Osteocyte (in vitro differentiated cells): Measurements from ENCODE around the gene NLGN1. TPM values are rescaled to one million over a fixed set of nuclear protein-coding genes. Genes with fewer than 3 reads are reported as not detected.
A peak's percentile ranks its signal among the peaks of the same experiment; 100 is the strongest.

ENCODE experiments used
- DNase-seq: peaks from one replicate; pipeline ENCODE4 v3.0.0; 2021; ENCODE audit warnings: mixed read lengths; ENCODE audit not compliant: unreplicated experiment; ENCODE audit errors: extremely low spot score
- H3K27ac Mint-ChIP-seq: one replicate; pipeline ENCODE4 v1.8.0; 2021; ENCODE audit warnings: mild to moderate bottlenecking, mixed read lengths; ENCODE audit not compliant: unreplicated experiment
- H3K27me3 Mint-ChIP-seq: one replicate; pipeline ENCODE4 v1.8.0; 2021; ENCODE audit warnings: mixed read lengths; ENCODE audit not compliant: unreplicated experiment
- H3K36me3 Mint-ChIP-seq: one replicate; pipeline ENCODE4 v1.8.0; 2021; ENCODE audit warnings: mixed read lengths; ENCODE audit not compliant: unreplicated experiment
- H3K4me1 Mint-ChIP-seq: one replicate; pipeline ENCODE4 v1.8.0; 2021; ENCODE audit warnings: mixed read lengths; ENCODE audit not compliant: unreplicated experiment
- H3K4me3 Mint-ChIP-seq: one replicate; pipeline ENCODE4 v1.8.0; 2021; ENCODE audit warnings: mild to moderate bottlenecking, moderate library complexity, mixed read lengths; ENCODE audit not compliant: unreplicated experiment
- H3K9me3 Mint-ChIP-seq: one replicate; pipeline ENCODE4 v1.8.0; 2021; ENCODE audit warnings: mixed read lengths; ENCODE audit not compliant: unreplicated experiment
- total RNA-seq: library from RNA; stranded (reverse); gene quantifications from 2 replicates; pipeline ENCODE4 v1.2.1, GENCODE V29; 2021
- TF ChIP-seq, protein P1 (sequence below): fragments of 200-600 bp; sonication (generic); IDR thresholded peaks from 2 replicates; pipeline ENCODE4 v1.5.0; 2021; ENCODE audit warnings: antibody characterized with exemption, mild to moderate bottlenecking, moderate library complexity

NLGN1 gene
- total RNA-seq, 1 donor from 2014 or later, result 3.9 TPM

DNA sequence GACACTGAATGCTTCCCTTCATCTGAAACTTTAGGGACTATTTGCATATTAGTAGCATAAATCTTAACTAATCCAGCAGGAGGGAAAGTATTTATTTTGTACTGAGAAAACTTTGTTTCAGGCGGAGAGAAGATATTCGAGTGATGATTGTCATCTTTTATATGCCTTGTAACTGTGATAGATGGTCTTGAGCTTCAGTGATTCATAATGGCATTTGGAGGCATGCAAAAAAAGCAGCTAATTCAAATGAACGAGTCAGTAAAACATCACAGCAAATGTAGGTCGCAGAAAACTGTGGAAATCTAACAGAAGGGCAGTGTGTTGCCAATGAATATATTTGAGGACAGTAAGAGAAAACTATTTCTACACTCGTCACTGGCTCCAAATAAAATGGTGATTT is 817.9 kb downstream of the NLGN1 start:
- peaks cover 20% of the 10 kb centered on the region for H3K4me1 Mint-ChIP-seq
- DNase-seq, result no peak
- no peaks in the 10 kb centered on the region for H3K9me3 Mint-ChIP-seq
- TF ChIP-seq, protein P1, sequence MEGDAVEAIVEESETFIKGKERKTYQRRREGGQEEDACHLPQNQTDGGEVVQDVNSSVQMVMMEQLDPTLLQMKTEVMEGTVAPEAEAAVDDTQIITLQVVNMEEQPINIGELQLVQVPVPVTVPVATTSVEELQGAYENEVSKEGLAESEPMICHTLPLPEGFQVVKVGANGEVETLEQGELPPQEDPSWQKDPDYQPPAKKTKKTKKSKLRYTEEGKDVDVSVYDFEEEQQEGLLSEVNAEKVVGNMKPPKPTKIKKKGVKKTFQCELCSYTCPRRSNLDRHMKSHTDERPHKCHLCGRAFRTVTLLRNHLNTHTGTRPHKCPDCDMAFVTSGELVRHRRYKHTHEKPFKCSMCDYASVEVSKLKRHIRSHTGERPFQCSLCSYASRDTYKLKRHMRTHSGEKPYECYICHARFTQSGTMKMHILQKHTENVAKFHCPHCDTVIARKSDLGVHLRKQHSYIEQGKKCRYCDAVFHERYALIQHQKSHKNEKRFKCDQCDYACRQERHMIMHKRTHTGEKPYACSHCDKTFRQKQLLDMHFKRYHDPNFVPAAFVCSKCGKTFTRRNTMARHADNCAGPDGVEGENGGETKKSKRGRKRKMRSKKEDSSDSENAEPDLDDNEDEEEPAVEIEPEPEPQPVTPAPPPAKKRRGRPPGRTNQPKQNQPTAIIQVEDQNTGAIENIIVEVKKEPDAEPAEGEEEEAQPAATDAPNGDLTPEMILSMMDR, result no peak
- H3K36me3 Mint-ChIP-seq, result no peaks in the 10 kb centered on the region
- H3K4me3 Mint-ChIP-seq, result no peak overlapping the region
- no peak overlapping the region for H3K27ac Mint-ChIP-seq
- H3K27me3 Mint-ChIP-seq, result no peaks in the 10 kb centered on the region

DNA sequence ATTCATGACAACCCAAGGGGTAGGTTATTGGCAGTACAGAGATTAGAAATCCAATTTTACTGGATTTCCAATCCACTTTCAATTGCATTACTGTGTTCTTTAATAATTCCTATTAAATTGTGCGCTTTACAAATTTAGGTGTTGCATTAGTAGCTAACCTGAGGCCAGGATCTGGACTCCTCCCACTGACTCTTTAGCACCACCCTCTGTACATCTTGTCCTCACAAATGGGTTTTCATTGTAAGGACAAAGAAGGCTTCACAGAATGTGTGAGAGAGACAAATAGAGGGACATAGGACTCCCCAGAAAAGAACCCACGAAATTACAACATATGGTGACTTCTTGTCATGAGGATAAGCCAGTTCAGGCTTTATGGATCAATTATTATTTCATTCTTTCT is 818.5 kb downstream of the NLGN1 start:
- no peak for DNase-seq
- H3K27me3 Mint-ChIP-seq, result no peaks in the 10 kb centered on the region
- no peaks in the 10 kb centered on the region for H3K36me3 Mint-ChIP-seq
- no peaks in the 10 kb centered on the region for H3K9me3 Mint-ChIP-seq
- H3K27ac Mint-ChIP-seq, result no peak overlapping the region
- TF ChIP-seq, protein P1, result no peak
- peaks cover 20% of the 10 kb centered on the region for H3K4me1 Mint-ChIP-seq
- H3K4me3 Mint-ChIP-seq, result no peak overlapping the region

DNA sequence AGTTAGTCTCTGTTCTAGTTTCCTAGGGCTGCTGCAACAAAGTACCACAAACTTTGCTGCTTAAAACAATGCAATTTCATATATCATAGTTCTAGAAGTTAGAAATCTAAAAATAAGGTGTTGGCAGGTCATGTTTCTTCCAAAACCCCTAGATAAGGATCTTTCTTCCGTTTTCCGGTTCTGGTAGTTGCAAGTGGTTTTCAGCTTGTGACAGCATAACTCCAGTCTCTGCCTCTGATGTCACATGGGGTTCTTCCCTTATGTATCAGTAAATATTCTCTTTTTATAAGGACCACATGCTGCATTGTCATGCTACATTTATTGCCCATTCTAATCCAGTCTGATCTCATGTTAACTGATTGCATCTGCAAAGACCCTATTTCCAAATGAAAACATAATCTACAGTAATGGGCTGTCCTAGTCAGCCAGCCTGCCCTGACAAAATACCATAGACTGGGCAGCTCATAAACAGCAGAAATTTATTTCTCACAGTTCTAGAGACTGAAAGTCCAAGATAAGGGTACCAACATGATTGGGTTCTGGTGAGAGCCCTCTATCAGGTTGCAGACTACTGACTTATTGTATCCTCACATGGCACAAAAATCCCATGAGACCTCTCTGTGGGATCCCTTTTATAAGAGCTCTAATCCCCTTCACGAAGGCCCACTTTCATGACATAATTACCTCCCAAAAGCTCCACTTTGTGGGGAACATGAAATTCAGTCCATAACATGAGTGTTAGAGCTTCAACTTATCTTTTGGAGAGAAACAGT is 819.6 kb downstream of the NLGN1 start:
- no peak for DNase-seq
- Mint-ChIP-seq H3K9me3 (no peaks in the 10 kb centered on the region), H3K36me3 (no peaks in the 10 kb centered on the region), H3K27ac (no peak overlapping the region), H3K27me3 (no peaks in the 10 kb centered on the region), H3K4me1 (peaks cover 20% of the 10 kb centered on the region), H3K4me3 (no peak overlapping the region)
- TF ChIP-seq, protein P1, result no peak

GRCh38 chr3:174218016-174218415 is 820.5 kb downstream of the NLGN1 start:
- DNase-seq, result no peak
- H3K4me1 Mint-ChIP-seq, result peaks cover 20% of the 10 kb centered on the region
- no peaks in the 10 kb centered on the region for H3K9me3 Mint-ChIP-seq
- no peak overlapping the region for H3K27ac Mint-ChIP-seq
- H3K27me3 Mint-ChIP-seq, result no peaks in the 10 kb centered on the region
- TF ChIP-seq, protein P1, result peak; percentile 27
- H3K36me3 Mint-ChIP-seq, result no peaks in the 10 kb centered on the region
- H3K4me3 Mint-ChIP-seq, result no peak overlapping the region

DNA sequence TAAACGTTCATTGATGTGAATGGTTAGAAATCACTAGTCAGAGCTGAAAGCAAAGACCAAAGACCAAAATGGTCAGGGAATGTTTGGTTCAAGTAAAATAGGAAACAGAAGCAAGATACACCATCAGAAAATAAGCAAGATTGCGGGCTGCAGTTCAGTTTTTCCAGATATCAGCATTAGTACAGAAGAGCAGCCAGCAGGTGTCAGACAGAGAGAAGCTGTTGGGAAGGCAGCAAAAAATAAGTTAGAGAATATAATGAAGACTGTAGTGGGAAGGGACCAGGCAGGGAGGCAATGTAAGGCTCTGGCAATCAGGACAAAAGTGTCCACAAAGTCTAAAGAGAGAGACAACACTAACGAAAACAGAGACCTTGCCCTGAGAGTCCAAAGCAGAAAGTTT is 822.2 kb downstream of the NLGN1 start:
- Mint-ChIP-seq H3K4me3 (no peak overlapping the region), H3K27ac (no peak overlapping the region), H3K27me3 (no peaks in the 10 kb centered on the region), H3K9me3 (no peaks in the 10 kb centered on the region), H3K4me1 (peaks cover 18% of the 10 kb centered on the region), H3K36me3 (no peaks in the 10 kb centered on the region)
- DNase-seq, result no peak
- TF ChIP-seq, protein P1, result peak; percentile 48
